Hepatocyte (in vitro differentiated cells): ENCODE results near the gene NDUFB4.

ENCODE experiments used
- EZH2 ChIP-seq: fragments of 200-600 bp; sonication (generic); IDR thresholded peaks from 2 replicates; pipeline ENCODE4 v1.6.1; 2016; ENCODE audit warnings: antibody characterized with exemption, mild to moderate bottlenecking, borderline replicate concordance
- EZH2phosphoT487 ChIP-seq: fragments of 200-600 bp; sonication (generic); IDR thresholded peaks from one replicate; pipeline ENCODE4 v1.6.1; 2018; ENCODE audit warnings: antibody characterized with exemption, mild to moderate bottlenecking, low read depth, moderate library complexity; ENCODE audit not compliant: unreplicated experiment, severe bottlenecking
- TF ChIP-seq, protein P1 (sequence below): fragments of 200-600 bp; sonication (generic); IDR thresholded peaks from 2 replicates; pipeline ENCODE4 v1.5.1; 2016; ENCODE audit warnings: antibody characterized with exemption, mild to moderate bottlenecking; ENCODE audit not compliant: poor library complexity

GRCh38 chr3:120622457-120622856 is 26.3 kb downstream of the NDUFB4 start:
- TF ChIP-seq, protein P1, sequence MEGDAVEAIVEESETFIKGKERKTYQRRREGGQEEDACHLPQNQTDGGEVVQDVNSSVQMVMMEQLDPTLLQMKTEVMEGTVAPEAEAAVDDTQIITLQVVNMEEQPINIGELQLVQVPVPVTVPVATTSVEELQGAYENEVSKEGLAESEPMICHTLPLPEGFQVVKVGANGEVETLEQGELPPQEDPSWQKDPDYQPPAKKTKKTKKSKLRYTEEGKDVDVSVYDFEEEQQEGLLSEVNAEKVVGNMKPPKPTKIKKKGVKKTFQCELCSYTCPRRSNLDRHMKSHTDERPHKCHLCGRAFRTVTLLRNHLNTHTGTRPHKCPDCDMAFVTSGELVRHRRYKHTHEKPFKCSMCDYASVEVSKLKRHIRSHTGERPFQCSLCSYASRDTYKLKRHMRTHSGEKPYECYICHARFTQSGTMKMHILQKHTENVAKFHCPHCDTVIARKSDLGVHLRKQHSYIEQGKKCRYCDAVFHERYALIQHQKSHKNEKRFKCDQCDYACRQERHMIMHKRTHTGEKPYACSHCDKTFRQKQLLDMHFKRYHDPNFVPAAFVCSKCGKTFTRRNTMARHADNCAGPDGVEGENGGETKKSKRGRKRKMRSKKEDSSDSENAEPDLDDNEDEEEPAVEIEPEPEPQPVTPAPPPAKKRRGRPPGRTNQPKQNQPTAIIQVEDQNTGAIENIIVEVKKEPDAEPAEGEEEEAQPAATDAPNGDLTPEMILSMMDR: no peak
- TF ChIP-seq EZH2phosphoT487 (no peak), EZH2 (no peak)
